ENCODE data around the gene C5.
"Not testable (repeated sequence)": the region's sequence is repeated elsewhere in the genome, so short reads cannot be mapped to it uniquely, and the experiment has no call there.

C5 gene

GRCh38 chr9:120979797-120980196 is 70.3 kb downstream of the C5 start:
- no peak for DNase-seq (ENCODE audit: low spot score)

- DNase-seq (ENCODE audit: low spot score), result no peak
Observed at GRCh38 chr9:120978987-120979386, 71.1 kb downstream of the C5 start.

- DNase-seq (ENCODE audit: low spot score), result no peak
Observed at GRCh38 chr9:120977321-120977720, 72.8 kb downstream of the C5 start.

- DNase-seq (ENCODE audit: low spot score), result no peak
Observed at GRCh38 chr9:120974921-120975320, 75.2 kb downstream of the C5 start.

- DNase-seq (ENCODE audit: low spot score), result no peak
Observed at GRCh38 chr9:120974181-120974580, 75.9 kb downstream of the C5 start.

- DNase-seq (ENCODE audit: low spot score), result no peak
Observed at GRCh38 chr9:120971938-120972337, 78.1 kb downstream of the C5 start.

GRCh38 chr9:120971471-120971870 is 78.6 kb downstream of the C5 start:
- DNase-seq (ENCODE audit: low spot score), result not testable (repeated sequence)

- DNase-seq (ENCODE audit: low spot score), result peak; percentile 15
Observed at GRCh38 chr9:120970244-120970643, 79.8 kb downstream of the C5 start.

GRCh38 chr9:120966013-120966369 is 84.1 kb downstream of the C5 start:
- no peak for DNase-seq (ENCODE audit: low spot score)

GRCh38 chr9:120965344-120966012 is 84.6 kb downstream of the C5 start:
- no peak for DNase-seq (ENCODE audit: low spot score)

- DNase-seq (ENCODE audit: low spot score), result no peak
Observed at GRCh38 chr9:120961936-120962335, 88.1 kb downstream of the C5 start.

GRCh38 chr9:120960001-120960400 is 90.1 kb downstream of the C5 start:
- DNase-seq (ENCODE audit: low spot score), result no peak

- no peak for DNase-seq (ENCODE audit: low spot score)
Observed at GRCh38 chr9:120956862-120957261, 93.2 kb downstream of the C5 start.

GRCh38 chr9:120951960-120952618 is 98.0 kb downstream of the C5 start:
- DNase-seq (ENCODE audit: low spot score), result no peak

GRCh38 chr9:120950421-120951388 is 99.4 kb downstream of the C5 start:
- no peak for DNase-seq (ENCODE audit: low spot score)

GRCh38 chr9:120949290-120949689 is 100.8 kb downstream of the C5 start:
- DNase-seq (ENCODE audit: low spot score), result no peak

GRCh38 chr9:120948824-120949223 is 101.3 kb downstream of the C5 start:
- DNase-seq (ENCODE audit: low spot score), result no peak

- no peak for DNase-seq (ENCODE audit: low spot score)
Observed at GRCh38 chr9:120947222-120947621, 102.9 kb downstream of the C5 start.

- DNase-seq (ENCODE audit: low spot score), result peak; percentile 56
Observed at GRCh38 chr9:120946259-120946658, 103.8 kb downstream of the C5 start.

GRCh38 chr9:120944948-120945347 is 105.1 kb downstream of the C5 start:
- DNase-seq (ENCODE audit: low spot score), result no peak

- no peak for DNase-seq (ENCODE audit: low spot score)
Observed at GRCh38 chr9:120944434-120944843, 105.6 kb downstream of the C5 start.

GRCh38 chr9:120942186-120943001 is 107.7 kb downstream of the C5 start:
- no peak for DNase-seq (ENCODE audit: low spot score)

Measured in AG08395 (cell line).